ENCODE measurements around the gene FAM171A1.

DNA sequence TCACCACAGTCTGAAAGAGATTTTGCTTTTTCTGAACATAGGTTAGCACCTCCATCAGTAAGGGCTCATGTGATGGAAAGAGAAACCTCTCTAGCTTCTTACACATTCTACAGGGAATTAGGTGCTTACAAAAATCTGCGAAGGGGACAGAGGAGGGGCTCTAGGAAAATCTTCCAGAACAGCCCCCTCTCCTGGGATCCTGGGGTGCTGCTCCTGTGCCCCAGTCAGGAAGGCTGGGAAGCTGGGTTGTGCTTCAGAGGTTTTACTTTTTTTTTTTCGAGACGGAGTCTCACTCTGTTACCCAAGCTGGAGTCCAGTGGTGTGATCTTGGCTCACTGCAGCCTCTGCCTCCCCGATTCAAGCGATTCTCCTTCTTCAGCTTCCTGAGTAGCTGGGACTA lies 7.5 kb upstream of the FAM171A1 start:
- TF ChIP-seq, protein P1, sequence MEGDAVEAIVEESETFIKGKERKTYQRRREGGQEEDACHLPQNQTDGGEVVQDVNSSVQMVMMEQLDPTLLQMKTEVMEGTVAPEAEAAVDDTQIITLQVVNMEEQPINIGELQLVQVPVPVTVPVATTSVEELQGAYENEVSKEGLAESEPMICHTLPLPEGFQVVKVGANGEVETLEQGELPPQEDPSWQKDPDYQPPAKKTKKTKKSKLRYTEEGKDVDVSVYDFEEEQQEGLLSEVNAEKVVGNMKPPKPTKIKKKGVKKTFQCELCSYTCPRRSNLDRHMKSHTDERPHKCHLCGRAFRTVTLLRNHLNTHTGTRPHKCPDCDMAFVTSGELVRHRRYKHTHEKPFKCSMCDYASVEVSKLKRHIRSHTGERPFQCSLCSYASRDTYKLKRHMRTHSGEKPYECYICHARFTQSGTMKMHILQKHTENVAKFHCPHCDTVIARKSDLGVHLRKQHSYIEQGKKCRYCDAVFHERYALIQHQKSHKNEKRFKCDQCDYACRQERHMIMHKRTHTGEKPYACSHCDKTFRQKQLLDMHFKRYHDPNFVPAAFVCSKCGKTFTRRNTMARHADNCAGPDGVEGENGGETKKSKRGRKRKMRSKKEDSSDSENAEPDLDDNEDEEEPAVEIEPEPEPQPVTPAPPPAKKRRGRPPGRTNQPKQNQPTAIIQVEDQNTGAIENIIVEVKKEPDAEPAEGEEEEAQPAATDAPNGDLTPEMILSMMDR (conservative IDR thresholded peaks at IDR 0.05; ENCODE audit: low read length), result no peak
- TF ChIP-seq EZH2phosphoT487 (IDR thresholded peaks at IDR 0.05; ENCODE audit: borderline replicate concordance), result no peak
